Rectal smooth muscle tissue (tissue), 1 donor: ENCODE results near the gene KRT14.

Source experiments
- H3K27ac ChIP-seq: one replicate; pipeline ENCODE4 v1.7.0; 2013; ENCODE audit warnings: low read depth, low read length, inconsistent platforms
- H3K27me3 ChIP-seq: one replicate; pipeline ENCODE4 v1.7.0; 2013; ENCODE audit warnings: low read length; ENCODE audit not compliant: control insufficient read depth, insufficient read depth
- H3K36me3 ChIP-seq: one replicate; pipeline ENCODE4 v1.7.0; 2013; ENCODE audit warnings: low read length; ENCODE audit not compliant: control insufficient read depth, insufficient read depth
- H3K4me1 ChIP-seq: one replicate; pipeline ENCODE4 v1.7.0; 2013; ENCODE audit warnings: low read length; ENCODE audit not compliant: control insufficient read depth, insufficient read depth
- H3K4me3 ChIP-seq: one replicate; pipeline ENCODE4 v1.7.0; 2013; ENCODE audit warnings: low read length
- H3K9ac ChIP-seq: one replicate; pipeline ENCODE4 v1.7.0; 2013; ENCODE audit warnings: low read length

The KRT14 gene

DNA sequence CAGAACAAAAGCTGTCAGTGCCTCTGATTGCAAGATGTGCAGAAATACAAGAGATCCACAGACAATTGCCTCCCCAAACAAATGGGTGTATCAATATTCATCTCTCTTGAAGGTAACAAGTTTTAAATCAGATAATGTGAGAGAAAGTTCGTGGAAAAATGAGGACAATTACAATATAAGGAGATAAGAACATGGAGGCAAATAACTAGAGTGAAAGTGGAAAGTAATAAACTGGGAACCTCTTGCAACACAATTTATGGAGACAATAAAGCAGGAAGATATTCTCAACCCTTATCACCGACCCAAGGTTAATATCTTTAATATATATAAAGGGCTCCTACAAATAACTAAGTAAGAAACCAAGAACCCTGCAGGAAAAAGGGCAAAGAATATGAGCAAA lies 44.3 kb downstream of the KRT14 start:
- Histone ChIP-seq H3K36me3 (no peaks in the 10 kb centered on the region), H3K9ac (no peak overlapping the region), H3K4me3 (no peak overlapping the region), H3K4me1 (no peaks in the 10 kb centered on the region), H3K27ac (no peak overlapping the region), H3K27me3 (no peaks in the 10 kb centered on the region)

DNA sequence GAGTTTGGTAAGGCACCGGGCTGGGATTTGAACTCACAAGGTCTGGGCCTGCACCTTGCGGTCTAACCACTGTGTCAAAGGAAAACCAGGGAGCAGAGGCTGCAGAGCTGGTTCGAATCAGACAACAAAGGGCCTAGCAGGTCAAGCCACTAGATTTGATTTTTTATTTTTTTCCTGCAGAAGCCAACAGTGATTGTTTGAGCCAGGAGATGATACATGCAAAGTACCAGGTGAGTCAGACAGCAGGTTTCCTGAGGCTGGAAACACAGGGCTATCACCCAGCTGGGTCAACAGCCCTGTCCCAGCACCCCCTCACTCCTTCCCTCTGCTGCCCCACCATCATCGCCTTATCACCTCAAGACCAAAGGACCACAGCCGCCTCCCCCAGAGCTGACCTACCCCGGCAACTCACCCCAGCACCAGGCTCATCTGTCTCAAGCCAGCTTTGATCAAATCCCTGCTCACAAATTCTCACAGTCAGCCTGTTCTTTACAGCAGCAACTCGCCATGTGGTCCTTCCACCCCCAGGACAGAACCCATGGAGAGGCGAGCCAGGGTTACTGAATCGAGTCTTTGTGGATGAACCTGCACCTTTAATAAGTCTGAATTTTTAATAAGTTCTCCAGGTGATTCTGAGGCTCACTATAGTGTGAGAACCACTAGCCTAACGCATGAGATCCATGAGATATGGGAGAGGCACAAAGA lies 45.6 kb downstream of the KRT14 start:
- Histone ChIP-seq H3K27ac (no peak overlapping the region), H3K4me1 (no peaks in the 10 kb centered on the region), H3K36me3 (no peaks in the 10 kb centered on the region), H3K4me3 (no peak overlapping the region), H3K27me3 (no peaks in the 10 kb centered on the region), H3K9ac (no peak overlapping the region)

DNA sequence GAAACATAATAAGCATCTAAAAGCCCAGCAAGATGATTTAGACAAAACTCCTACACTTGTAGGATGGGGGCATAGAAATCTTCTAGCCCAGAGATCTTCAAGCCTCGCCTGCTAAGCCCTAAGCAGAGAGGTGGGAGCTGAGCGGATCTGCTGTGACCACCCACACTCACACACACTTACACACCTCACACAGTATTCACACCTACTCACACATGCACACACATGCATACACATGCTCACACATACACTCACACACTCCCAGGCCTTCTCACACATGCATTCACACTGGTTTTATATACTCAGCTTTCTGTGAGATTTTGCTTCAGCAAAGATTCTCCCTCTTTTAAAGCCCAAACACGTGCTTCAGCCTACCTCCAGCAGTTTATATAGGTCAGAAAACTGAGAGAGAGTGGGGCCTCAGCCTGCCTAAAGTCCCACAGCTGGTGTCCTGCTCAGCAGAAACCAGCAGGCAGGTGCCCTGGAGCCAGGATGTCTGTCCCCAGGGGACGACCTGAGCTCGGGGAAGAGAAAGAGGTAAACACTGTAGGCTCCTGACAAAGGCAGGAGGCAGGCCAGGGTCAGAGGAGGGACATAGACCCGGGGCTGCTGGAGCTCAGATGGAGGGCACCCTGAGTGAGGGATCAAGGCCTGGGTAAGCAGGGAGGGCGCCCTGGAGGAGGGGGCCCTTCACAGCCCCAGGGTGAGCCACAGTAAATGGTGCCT lies 46.6 kb downstream of the KRT14 start:
- Histone ChIP-seq H3K27me3 (no peaks in the 10 kb centered on the region), H3K36me3 (no peaks in the 10 kb centered on the region), H3K4me1 (no peaks in the 10 kb centered on the region), H3K4me3 (no peak overlapping the region), H3K9ac (no peak overlapping the region), H3K27ac (no peak overlapping the region)

DNA sequence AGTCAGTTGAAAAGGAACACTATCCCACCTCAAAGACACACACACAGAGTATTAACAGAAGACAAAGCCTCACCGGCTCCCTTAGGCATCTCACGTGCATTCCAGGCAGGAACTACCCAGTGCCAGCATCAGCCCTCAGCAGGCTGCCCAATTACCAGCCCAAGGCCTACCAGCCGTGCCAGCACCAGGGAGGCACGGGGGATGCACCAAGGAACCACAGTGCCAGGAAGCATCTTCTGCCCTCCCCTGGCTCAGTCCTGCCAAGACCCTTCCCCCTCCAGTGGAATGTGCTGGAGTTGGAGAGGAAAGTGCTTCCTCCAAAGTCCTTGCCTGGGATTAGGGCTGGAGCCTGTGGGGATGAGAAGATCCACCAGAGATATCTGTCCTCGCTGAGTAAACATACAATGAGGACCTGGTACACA lies 47.6 kb downstream of the KRT14 start:
- Histone ChIP-seq H3K27me3 (no peaks in the 10 kb centered on the region), H3K27ac (no peak overlapping the region), H3K36me3 (no peaks in the 10 kb centered on the region), H3K9ac (no peak overlapping the region), H3K4me3 (no peak overlapping the region), H3K4me1 (no peaks in the 10 kb centered on the region)

DNA sequence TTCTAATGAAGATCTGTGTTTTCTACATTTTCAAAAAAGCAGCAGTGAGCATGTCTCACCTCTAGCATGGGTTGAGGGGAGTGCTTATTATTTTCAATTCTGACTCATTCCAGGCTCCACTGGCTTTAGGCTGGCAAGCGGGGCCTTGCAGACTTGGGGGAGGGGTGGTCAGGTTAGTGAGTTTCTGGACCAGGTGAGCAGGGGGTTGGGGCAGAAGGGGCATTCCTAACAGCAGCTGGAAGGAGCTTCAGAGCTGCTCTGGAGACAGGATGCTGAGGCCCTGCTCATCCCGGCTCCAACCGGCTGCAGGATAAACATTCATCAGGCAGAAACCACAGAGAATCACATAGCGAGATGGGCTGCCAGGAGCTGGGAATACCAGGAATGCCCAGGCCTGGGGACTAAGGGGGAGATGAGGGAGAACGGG lies 48.1 kb downstream of the KRT14 start:
- Histone ChIP-seq H3K9ac (no peak overlapping the region), H3K27me3 (no peaks in the 10 kb centered on the region), H3K27ac (no peak overlapping the region), H3K4me3 (no peak overlapping the region), H3K36me3 (no peaks in the 10 kb centered on the region), H3K4me1 (no peaks in the 10 kb centered on the region)

DNA sequence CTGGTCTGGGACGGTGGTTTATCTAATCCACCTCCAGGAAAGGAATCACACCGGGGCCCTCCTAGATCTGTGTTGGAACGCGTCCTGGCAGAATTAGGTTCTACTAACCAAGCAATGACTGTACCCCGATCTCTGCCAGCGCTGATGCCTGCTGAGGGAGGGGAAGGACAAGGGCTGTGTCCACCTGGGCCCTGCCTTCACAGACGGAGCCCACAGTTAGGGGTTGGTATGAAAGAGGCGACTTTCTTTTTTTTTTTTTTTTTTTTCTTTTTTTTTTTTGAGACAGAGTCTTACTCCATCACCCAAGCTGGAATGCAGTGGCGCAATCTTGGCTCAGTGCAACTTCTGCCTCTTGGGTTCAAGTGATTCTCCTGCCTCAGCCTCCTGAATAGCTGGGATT lies 48.7 kb downstream of the KRT14 start:
- H3K9ac ChIP-seq, result no peak overlapping the region
- H3K27ac ChIP-seq, result no peak overlapping the region
- no peaks in the 10 kb centered on the region for H3K27me3 ChIP-seq
- H3K4me3 ChIP-seq, result no peak overlapping the region
- no peaks in the 10 kb centered on the region for H3K4me1 ChIP-seq
- no peaks in the 10 kb centered on the region for H3K36me3 ChIP-seq

DNA sequence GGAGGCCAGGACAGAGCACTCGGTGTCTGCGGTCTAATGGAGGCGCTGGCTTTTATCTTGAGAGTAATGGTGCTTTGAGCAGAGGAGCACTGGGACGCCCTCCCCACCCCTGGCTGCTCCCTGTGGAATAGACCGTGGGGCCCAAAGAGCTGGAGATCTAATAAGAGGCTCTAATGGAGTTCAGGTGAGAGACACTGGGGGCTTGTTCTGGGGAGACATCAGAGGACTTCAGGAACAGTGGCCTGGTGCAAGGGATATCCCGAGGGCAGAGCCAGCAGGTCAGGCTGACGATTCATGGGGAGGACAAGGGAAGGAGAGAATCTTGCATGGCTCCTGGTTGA lies 49.1 kb downstream of the KRT14 start:
- Histone ChIP-seq H3K4me3 (no peak overlapping the region), H3K4me1 (no peaks in the 10 kb centered on the region), H3K9ac (no peak overlapping the region), H3K27ac (no peak overlapping the region), H3K27me3 (no peaks in the 10 kb centered on the region), H3K36me3 (no peaks in the 10 kb centered on the region)

DNA sequence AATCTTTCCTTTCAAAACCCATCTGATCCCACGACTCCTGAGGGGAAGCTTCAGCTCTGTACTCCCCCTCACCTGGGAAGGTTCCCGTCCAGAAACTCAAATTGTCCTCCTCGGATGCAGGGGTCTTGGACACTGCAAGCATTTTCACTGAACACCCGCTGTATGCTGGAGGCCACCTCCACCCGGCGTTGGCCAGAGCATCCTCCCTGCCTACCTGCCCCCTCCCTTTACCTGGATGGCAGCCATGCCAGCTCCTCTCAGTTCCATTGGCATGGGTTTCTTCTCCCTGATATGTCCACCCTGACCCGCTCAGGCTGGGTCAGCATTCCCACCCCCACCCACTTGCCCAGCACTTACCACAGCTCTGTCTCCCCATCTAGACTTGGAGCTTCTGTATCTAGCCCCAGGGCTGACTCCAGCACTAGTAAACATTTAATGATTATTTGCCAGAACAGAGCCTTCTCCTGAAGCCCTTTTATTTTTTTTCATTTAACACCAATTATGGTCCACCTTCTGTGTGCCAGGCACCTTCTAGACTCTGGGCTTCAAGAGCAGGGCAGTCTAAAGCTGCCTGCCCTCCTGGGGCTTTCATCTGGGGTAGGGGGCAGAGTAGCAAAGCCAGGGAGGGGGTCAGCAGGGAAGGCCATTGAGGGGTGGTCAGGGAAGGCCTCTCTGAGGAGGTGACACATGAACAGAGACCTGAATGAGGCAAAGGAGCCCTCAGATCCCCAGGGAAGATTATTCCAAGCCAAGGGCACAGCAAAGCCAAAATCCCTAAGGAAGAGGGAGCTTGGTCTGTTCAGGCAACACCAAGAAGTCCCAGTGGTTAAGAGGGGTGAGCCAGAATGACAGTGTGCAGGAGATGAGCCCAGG lies 49.7 kb downstream of the KRT14 start:
- Histone ChIP-seq H3K9ac (no peak overlapping the region), H3K27me3 (no peaks in the 10 kb centered on the region), H3K4me1 (no peaks in the 10 kb centered on the region), H3K4me3 (no peak overlapping the region), H3K36me3 (no peaks in the 10 kb centered on the region), H3K27ac (no peak overlapping the region)

DNA sequence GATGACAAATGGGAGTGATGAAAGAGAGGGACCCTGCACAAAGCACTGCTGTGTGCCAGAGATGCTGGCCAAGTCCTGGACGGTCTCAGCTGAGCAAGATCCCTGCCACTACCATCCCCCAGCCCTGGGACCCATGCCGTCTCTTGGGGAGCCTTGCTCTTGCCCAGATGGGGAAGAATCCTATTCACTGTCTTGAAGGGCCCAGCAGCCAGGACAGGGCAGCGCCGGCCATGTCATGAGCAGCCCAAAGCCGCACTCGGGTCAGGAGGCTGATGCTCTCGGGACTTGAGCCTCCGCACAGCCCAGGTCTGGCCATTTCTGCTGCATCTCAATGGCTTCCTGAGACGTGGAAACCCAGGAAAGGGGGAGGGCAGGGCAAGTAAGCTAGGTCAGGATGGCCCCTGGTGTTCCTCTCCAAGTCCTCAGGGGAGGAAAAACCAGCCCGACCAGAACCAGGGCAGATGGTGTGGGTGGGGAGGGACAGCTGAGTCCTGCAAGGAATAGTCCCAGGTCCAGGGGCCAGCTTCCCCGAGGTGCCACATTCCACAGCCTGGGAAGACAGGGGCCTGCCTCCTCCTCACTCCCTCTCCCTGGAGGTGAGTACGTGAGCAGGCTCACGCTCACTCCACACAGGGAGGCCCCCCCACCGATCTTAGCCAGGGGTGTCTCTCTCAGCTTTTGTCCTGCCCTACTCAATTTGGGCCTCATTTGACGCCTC lies 50.8 kb downstream of the KRT14 start:
- no peaks in the 10 kb centered on the region for H3K36me3 ChIP-seq
- no peak overlapping the region for H3K27ac ChIP-seq
- H3K9ac ChIP-seq, result no peak overlapping the region
- H3K4me1 ChIP-seq, result no peaks in the 10 kb centered on the region
- H3K4me3 ChIP-seq, result no peak overlapping the region
- no peaks in the 10 kb centered on the region for H3K27me3 ChIP-seq

DNA sequence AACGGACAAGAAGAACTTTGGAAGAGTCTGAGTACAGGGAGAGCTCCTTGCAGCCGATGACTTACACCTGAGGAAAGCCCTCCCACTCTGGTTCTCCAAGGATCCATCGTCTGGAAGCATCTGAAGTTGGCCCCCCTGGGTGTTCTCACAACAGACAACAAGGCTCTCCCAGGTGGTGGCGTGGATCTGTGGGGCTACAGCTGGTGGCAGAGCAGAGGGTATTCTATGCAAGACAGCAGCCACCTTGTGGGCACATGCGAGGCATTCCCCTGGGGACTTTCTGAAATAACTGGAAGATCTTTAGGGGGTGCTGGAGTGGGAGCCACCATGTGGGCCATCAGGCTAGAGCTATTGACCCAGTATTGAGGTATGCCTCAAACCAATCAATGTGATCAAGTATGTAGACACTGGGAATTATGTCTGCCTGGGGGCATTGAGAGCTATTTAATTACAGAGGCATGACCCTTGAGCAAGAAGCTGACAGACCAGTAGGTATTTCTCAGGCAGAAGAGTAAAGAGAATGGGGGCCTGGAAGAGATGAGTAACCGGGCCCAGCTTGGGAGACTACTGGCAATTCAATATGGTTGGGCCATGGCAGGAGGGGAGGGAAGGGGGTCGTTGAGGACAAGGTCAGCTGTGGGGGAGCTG lies 51.7 kb downstream of the KRT14 start:
- no peak overlapping the region for H3K9ac ChIP-seq
- no peaks in the 10 kb centered on the region for H3K27me3 ChIP-seq
- H3K36me3 ChIP-seq, result no peaks in the 10 kb centered on the region
- H3K4me3 ChIP-seq, result no peak overlapping the region
- no peaks in the 10 kb centered on the region for H3K4me1 ChIP-seq
- H3K27ac ChIP-seq, result no peak overlapping the region

DNA sequence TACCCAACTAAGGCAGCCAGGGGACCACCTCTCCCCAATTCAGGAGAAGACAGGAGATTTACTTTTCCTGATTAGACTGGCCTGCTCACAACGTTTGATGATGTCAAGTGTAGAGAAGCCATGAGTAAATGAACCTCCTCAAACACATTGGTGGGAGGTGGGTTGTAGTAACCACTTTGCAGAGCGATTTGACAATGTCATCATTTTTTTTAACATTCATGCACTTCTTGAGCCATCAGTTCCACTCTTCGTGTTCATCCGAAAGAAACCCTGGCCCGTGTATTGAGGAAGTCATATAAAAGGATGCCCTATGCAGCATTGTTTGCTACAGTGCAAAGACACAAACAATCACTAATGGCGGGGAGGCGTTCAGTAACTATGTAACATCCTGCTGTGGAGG lies 53.1 kb downstream of the KRT14 start:
- no peaks in the 10 kb centered on the region for H3K27me3 ChIP-seq
- H3K4me3 ChIP-seq, result no peak overlapping the region
- H3K4me1 ChIP-seq, result no peaks in the 10 kb centered on the region
- H3K9ac ChIP-seq, result no peak overlapping the region
- H3K27ac ChIP-seq, result no peak overlapping the region
- no peaks in the 10 kb centered on the region for H3K36me3 ChIP-seq
